Upper lobe of left lung (tissue), 4 donors: ENCODE measurements around the gene CTNNBL1.

Experiments used
- CTCF ChIP-seq, 6 experiments: fragments of 450-650 bp in 4 of 6; fragments of 200-600 bp in 2 of 6; sonication (generic) in 2 of 6; IDR thresholded peaks; one replicate each; pipeline ENCODE4 v1.5.1; 2016 to 2019; ENCODE audit warnings: antibody characterized with exemption in 6 of 6
- POLR2A ChIP-seq, 4 donors: fragments of 450-650 bp; IDR thresholded peaks; one replicate each; pipeline ENCODE4 v1.5.1; 2016 to 2017; ENCODE audit warnings: antibody characterized with exemption in 4 of 4, mild to moderate bottlenecking in 2 of 4
- POLR2AphosphoS5 ChIP-seq, 2 donors: sonication (generic); formaldehyde crosslinking; IDR thresholded peaks; one replicate each; pipeline ENCODE4 v1.5.1; 2017; ENCODE audit warnings: antibody characterized with exemption in 2 of 2

GRCh38 chr20:37907330-37907676, 213.5 kb downstream of the CTNNBL1 start:
- TF ChIP-seq POLR2AphosphoS5 (IDR thresholded peaks at IDR 0.05), result no peak
- no peak for TF ChIP-seq CTCF (IDR thresholded peaks at IDR 0.05)
- no peak for TF ChIP-seq POLR2A (IDR thresholded peaks at IDR 0.05)
